ENCODE results near the gene APOO. TPM values are rescaled to one million over a fixed set of nuclear protein-coding genes. Genes with fewer than 3 reads are reported as not detected.
A peak's percentile ranks its signal among the peaks of the same experiment; 100 is the strongest.
"Not testable (repeated sequence)": the region's sequence is repeated elsewhere in the genome, so short reads cannot be mapped to it uniquely, and the experiment has no call there.

The APOO gene
- total RNA-seq, 1 experiment from 2014 or later: 23.4 TPM

DNA sequence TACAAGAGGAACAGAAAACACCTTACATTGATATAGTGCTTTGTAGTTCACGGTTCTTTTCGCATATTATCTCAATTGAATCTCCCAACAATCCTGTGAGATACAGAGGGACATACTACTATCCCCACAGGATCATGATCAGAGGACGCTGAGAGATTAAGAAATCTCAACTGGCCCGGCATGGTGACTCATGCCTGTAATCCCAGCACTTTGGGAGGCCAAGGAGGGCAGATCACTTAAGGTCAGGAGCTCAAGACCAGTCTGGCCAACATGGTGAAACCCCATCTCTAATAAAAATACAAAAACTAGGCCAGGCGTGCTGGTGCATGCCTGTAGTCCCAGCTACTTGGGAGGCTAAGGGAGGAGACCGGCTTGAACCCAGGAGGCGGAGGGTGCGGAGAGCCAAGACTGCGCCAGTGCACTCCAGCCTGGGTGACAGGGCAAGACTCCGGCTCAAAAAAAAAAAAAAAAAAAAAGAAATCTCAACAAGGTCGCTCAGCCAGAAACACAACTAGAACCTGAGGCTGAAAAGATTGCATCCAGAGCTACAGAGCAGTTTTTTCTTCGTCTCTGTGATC lies 7.4 kb downstream of the APOO start:
- DNase-seq: peak in 1 of 2 experiments; percentile 37
- peaks cover 18% of the 10 kb centered on the region for H3K4me1 ChIP-seq
- Mint-ChIP-seq H3K36me3 (ENCODE audit: insufficient read depth, unreplicated experiment) (no peaks in the 10 kb centered on the region), H3K27ac (ENCODE audit: unreplicated experiment) (peak overlapping the region; percentile 55), H3K4me3 (ENCODE audit: unreplicated experiment) (no peak overlapping the region), H3K4me1 (ENCODE audit: low read depth, unreplicated experiment) (peaks cover 8% of the 10 kb centered on the region), H3K9me3 (ENCODE audit: unreplicated experiment) (no peaks in the 10 kb centered on the region), H3K27me3 (ENCODE audit: insufficient read depth, unreplicated experiment) (no peaks in the 10 kb centered on the region)
- no peaks in the 10 kb centered on the region for H3K27me3 ChIP-seq (replicated peaks; ENCODE audit: control insufficient read depth, insufficient read depth, low read length)
- POLR2A ChIA-PET: no interaction called here
- no peaks in the 10 kb centered on the region for H3K36me3 ChIP-seq (ENCODE audit: control insufficient read depth, insufficient read depth, low read length)
- intact Hi-C loops (cut with micrococcal nuclease; ENCODE audit: unreplicated experiment): loop anchor here (2.0 kb wide), 1 partner anchor 78 kb away; no protein-coding TSS in a partner anchor
- no peaks in the 10 kb centered on the region for H3K9me3 ChIP-seq
- CTCF ChIA-PET: interaction anchor here (1.3 to 2.4 kb wide), 5 partner anchors 93 to 208 kb away, joined by 6 to 53 read pairs (median 17); partner anchors contain the start of genes ACOT9 and SAT1
- TF ChIP-seq, protein P1, sequence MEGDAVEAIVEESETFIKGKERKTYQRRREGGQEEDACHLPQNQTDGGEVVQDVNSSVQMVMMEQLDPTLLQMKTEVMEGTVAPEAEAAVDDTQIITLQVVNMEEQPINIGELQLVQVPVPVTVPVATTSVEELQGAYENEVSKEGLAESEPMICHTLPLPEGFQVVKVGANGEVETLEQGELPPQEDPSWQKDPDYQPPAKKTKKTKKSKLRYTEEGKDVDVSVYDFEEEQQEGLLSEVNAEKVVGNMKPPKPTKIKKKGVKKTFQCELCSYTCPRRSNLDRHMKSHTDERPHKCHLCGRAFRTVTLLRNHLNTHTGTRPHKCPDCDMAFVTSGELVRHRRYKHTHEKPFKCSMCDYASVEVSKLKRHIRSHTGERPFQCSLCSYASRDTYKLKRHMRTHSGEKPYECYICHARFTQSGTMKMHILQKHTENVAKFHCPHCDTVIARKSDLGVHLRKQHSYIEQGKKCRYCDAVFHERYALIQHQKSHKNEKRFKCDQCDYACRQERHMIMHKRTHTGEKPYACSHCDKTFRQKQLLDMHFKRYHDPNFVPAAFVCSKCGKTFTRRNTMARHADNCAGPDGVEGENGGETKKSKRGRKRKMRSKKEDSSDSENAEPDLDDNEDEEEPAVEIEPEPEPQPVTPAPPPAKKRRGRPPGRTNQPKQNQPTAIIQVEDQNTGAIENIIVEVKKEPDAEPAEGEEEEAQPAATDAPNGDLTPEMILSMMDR (IDR thresholded peaks at IDR 0.05; ENCODE audit: insufficient read depth in 1 of 2, low read depth in 1 of 2, low read length in 1 of 2, severe bottlenecking in 1 of 2, unreplicated experiment in 1 of 2): no peak
- no TSS peak for BruUV-seq (replicated peaks)
- no peak overlapping the region for H3K4me3 ChIP-seq (ENCODE audit: low read depth, low read length)

DNA sequence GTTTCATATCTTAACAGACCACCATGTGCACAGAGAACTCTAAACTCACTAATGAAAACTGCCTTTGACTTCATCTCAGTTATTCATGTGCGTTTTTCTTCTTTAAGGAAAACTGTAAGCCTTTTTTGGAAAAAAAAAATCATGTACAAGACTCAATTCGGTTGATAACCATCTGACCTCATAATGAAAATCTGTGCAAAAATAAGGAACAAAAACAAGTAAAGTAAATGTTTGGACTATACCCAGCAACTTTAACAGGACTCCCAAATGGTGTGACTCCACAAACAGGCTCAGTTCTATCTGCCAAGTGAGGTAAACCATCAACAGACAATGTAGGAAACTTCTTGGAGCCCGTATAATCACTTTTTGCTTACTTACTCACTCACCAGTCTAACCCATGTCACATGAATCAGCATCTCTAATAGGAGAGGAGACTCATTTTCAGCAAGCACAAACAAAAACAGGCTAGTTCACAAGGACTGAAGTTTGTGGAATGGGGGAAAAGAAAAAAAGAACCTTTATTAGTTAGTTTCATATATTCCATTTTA lies 9.3 kb downstream of the APOO start:
- no peak overlapping the region for H3K4me3 ChIP-seq (ENCODE audit: low read depth, low read length)
- Mint-ChIP-seq H3K4me3 (ENCODE audit: unreplicated experiment) (no peak overlapping the region), H3K9me3 (ENCODE audit: unreplicated experiment) (no peaks in the 10 kb centered on the region), H3K27me3 (ENCODE audit: insufficient read depth, unreplicated experiment) (no peaks in the 10 kb centered on the region), H3K36me3 (ENCODE audit: insufficient read depth, unreplicated experiment) (no peaks in the 10 kb centered on the region), H3K27ac (ENCODE audit: unreplicated experiment) (no peak overlapping the region), H3K4me1 (ENCODE audit: low read depth, unreplicated experiment) (no peaks in the 10 kb centered on the region)
- peaks cover 18% of the 10 kb centered on the region for H3K4me1 ChIP-seq
- H3K27me3 ChIP-seq (replicated peaks; ENCODE audit: control insufficient read depth, insufficient read depth, low read length): no peaks in the 10 kb centered on the region
- TF ChIP-seq, protein P1 (IDR thresholded peaks at IDR 0.05; ENCODE audit: insufficient read depth in 1 of 2, low read depth in 1 of 2, low read length in 1 of 2, severe bottlenecking in 1 of 2, unreplicated experiment in 1 of 2): no peak
- POLR2A ChIA-PET: no interaction called here
- CTCF ChIA-PET: no interaction called here
- no peaks in the 10 kb centered on the region for H3K9me3 ChIP-seq
- no peak for DNase-seq
- intact Hi-C loops (cut with micrococcal nuclease; ENCODE audit: unreplicated experiment): no loop called here
- H3K36me3 ChIP-seq (ENCODE audit: control insufficient read depth, insufficient read depth, low read length): no peaks in the 10 kb centered on the region
- no TSS peak for BruUV-seq (replicated peaks)

DNA sequence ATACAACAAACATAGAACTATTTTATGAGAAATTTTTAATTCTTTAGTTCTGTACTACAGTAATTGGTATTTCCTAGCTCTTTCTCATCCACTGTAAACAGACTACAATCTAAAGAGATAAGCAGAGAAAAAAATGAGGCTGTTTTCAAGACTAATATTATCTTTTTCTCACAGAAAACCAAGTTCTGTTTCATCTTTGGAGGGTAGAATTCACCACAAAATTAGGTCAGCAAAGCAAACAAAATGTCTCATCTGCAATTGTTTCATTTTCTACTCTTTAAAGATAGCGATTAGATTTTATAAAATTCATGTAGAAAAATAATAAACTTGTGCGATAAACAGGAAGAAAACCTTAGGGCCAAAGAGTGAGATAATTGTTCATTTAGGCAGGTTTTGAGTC lies 10.8 kb downstream of the APOO start:
- intact Hi-C loops (cut with micrococcal nuclease; ENCODE audit: unreplicated experiment): no loop called here
- POLR2A ChIA-PET: interaction anchor here (0.8 kb wide), 1 partner anchor 114 kb away, joined by 3 read pairs; the partner anchor contains the start of gene SAT1
- peaks cover 14% of the 10 kb centered on the region for H3K4me1 ChIP-seq
- H3K27me3 Mint-ChIP-seq (ENCODE audit: insufficient read depth, unreplicated experiment): no peaks in the 10 kb centered on the region
- no peak overlapping the region for H3K27ac Mint-ChIP-seq (ENCODE audit: unreplicated experiment)
- H3K27me3 ChIP-seq (replicated peaks; ENCODE audit: control insufficient read depth, insufficient read depth, low read length): no peaks in the 10 kb centered on the region
- no peaks in the 10 kb centered on the region for H3K9me3 ChIP-seq
- H3K36me3 Mint-ChIP-seq (ENCODE audit: insufficient read depth, unreplicated experiment): no peaks in the 10 kb centered on the region
- H3K9me3 Mint-ChIP-seq (ENCODE audit: unreplicated experiment): no peaks in the 10 kb centered on the region
- TF ChIP-seq, protein P1 (IDR thresholded peaks at IDR 0.05; ENCODE audit: insufficient read depth in 1 of 2, low read depth in 1 of 2, low read length in 1 of 2, severe bottlenecking in 1 of 2, unreplicated experiment in 1 of 2): no peak
- no peaks in the 10 kb centered on the region for H3K36me3 ChIP-seq (ENCODE audit: control insufficient read depth, insufficient read depth, low read length)
- CTCF ChIA-PET: no interaction called here
- DNase-seq: no peak
- no peak overlapping the region for H3K4me3 ChIP-seq (ENCODE audit: low read depth, low read length)
- BruUV-seq (replicated peaks): no TSS peak
- no peaks in the 10 kb centered on the region for H3K4me1 Mint-ChIP-seq (ENCODE audit: low read depth, unreplicated experiment)
- no peak overlapping the region for H3K4me3 Mint-ChIP-seq (ENCODE audit: unreplicated experiment)

DNA sequence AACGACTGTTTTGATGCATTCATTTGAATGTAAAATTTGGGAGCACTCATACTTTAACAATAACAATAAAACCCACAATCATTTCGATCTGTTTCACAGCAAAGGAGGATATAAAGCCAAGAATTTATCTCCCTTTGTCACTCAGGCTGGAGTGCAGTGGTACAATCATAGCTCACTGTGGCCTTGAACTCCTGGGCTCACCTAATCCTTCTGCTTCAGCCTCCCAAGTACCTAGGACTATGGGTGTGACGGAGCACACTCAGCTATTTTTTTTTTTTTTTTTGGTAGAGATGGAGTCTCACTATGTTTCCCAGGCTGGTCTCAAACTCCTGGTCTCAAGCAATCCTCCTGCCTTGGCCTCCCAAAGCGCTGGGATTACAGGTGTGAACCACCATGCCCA lies 11.2 kb downstream of the APOO start:
- H3K4me3 Mint-ChIP-seq (ENCODE audit: unreplicated experiment); H3K36me3 Mint-ChIP-seq (ENCODE audit: insufficient read depth, unreplicated experiment); H3K9me3 Mint-ChIP-seq (ENCODE audit: unreplicated experiment); BruUV-seq (replicated peaks); H3K27me3 ChIP-seq (replicated peaks; ENCODE audit: control insufficient read depth, insufficient read depth, low read length); H3K27me3 Mint-ChIP-seq (ENCODE audit: insufficient read depth, unreplicated experiment); H3K4me3 ChIP-seq (ENCODE audit: low read depth, low read length); H3K27ac Mint-ChIP-seq (ENCODE audit: unreplicated experiment); H3K9me3 ChIP-seq; H3K4me1 ChIP-seq; DNase-seq; H3K4me1 Mint-ChIP-seq (ENCODE audit: low read depth, unreplicated experiment); CTCF ChIA-PET; intact Hi-C loops (cut with micrococcal nuclease; ENCODE audit: unreplicated experiment); H3K36me3 ChIP-seq (ENCODE audit: control insufficient read depth, insufficient read depth, low read length): not testable (repeated sequence)
- POLR2A ChIA-PET: interaction anchor here (0.8 kb wide), 1 partner anchor 114 kb away, joined by 3 read pairs; the partner anchor contains the start of gene SAT1

DNA sequence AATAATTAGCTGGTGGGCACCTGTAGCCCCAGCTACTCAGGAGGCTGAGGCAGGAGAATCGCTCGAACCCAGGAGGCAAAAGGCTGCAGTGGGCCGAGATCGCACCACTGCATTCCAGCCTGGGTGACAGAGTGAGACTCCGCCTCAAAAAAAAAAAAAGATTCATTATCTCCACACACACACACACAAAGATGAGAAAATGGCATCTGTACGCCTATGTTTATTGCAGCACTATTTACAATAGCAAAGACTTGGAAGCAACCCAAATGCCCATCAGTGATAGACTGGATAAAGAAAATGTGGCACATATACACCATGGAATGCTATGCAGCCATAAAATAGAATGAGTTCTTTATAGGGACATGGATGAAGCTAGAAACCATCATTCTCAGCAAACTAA lies 12.7 kb downstream of the APOO start:
- not testable (repeated sequence) for H3K27ac Mint-ChIP-seq (ENCODE audit: unreplicated experiment)

More for the DNA sequence above, 12.7 kb downstream of the APOO start:
- H3K9me3 Mint-ChIP-seq (ENCODE audit: unreplicated experiment); H3K4me3 Mint-ChIP-seq (ENCODE audit: unreplicated experiment); DNase-seq; H3K27me3 Mint-ChIP-seq (ENCODE audit: insufficient read depth, unreplicated experiment); H3K36me3 ChIP-seq (ENCODE audit: control insufficient read depth, insufficient read depth, low read length); BruUV-seq (replicated peaks); H3K27me3 ChIP-seq (replicated peaks; ENCODE audit: control insufficient read depth, insufficient read depth, low read length); H3K4me3 ChIP-seq (ENCODE audit: low read depth, low read length); H3K4me1 Mint-ChIP-seq (ENCODE audit: low read depth, unreplicated experiment); POLR2A ChIA-PET; H3K36me3 Mint-ChIP-seq (ENCODE audit: insufficient read depth, unreplicated experiment); H3K4me1 ChIP-seq; H3K9me3 ChIP-seq; CTCF ChIA-PET; intact Hi-C loops (cut with micrococcal nuclease; ENCODE audit: unreplicated experiment): not testable (repeated sequence)

Data from Caco-2 (cell line).